Measurements from ENCODE around the gene HIVEP2.

Gene HIVEP2

GRCh38 chr6:142773324-142773723 is 171.7 kb downstream of the HIVEP2 start:
- no peaks in the 10 kb centered on the region for H3K27me3 ChIP-seq
- H3K9me3 ChIP-seq, result no peaks in the 10 kb centered on the region
- H3K36me3 ChIP-seq, result no peaks in the 10 kb centered on the region
- no peaks in the 10 kb centered on the region for H3K4me1 ChIP-seq (ENCODE audit: control insufficient read depth in 1 of 2, insufficient read depth in 1 of 2, low read depth in 1 of 2, low read length in 1 of 2)
- no peak overlapping the region for H3K4me3 ChIP-seq (ENCODE audit: low read depth in 1 of 2, low read length in 1 of 2)
- H3K27ac ChIP-seq, result no peak overlapping the region
- TF ChIP-seq CTCF (IDR thresholded peaks at IDR 0.05), result no peak

GRCh38 chr6:142771162-142771561 is 173.8 kb downstream of the HIVEP2 start:
- Histone ChIP-seq H3K27ac (no peak overlapping the region), H3K9me3 (no peaks in the 10 kb centered on the region), H3K36me3 (no peaks in the 10 kb centered on the region), H3K4me1 (ENCODE audit: control insufficient read depth in 1 of 2, insufficient read depth in 1 of 2, low read depth in 1 of 2, low read length in 1 of 2) (no peaks in the 10 kb centered on the region), H3K27me3 (no peaks in the 10 kb centered on the region), H3K4me3 (ENCODE audit: low read depth in 1 of 2, low read length in 1 of 2) (no peak overlapping the region)
- TF ChIP-seq CTCF (IDR thresholded peaks at IDR 0.05), result no peak

GRCh38 chr6:142765306-142765705 is 179.7 kb downstream of the HIVEP2 start:
- H3K27ac ChIP-seq, result no peak overlapping the region
- H3K4me3 ChIP-seq (ENCODE audit: low read depth in 1 of 2, low read length in 1 of 2), result no peak overlapping the region
- no peak for TF ChIP-seq CTCF (IDR thresholded peaks at IDR 0.05)
- H3K9me3 ChIP-seq, result no peaks in the 10 kb centered on the region
- H3K4me1 ChIP-seq (ENCODE audit: control insufficient read depth in 1 of 2, insufficient read depth in 1 of 2, low read depth in 1 of 2, low read length in 1 of 2), result no peaks in the 10 kb centered on the region
- no peaks in the 10 kb centered on the region for H3K27me3 ChIP-seq
- peaks cover 1% of the 10 kb centered on the region for H3K36me3 ChIP-seq

GRCh38 chr6:142764311-142764710 is 180.7 kb downstream of the HIVEP2 start:
- Histone ChIP-seq H3K4me3 (ENCODE audit: low read depth in 1 of 2, low read length in 1 of 2) (no peak overlapping the region), H3K9me3 (no peaks in the 10 kb centered on the region), H3K27ac (no peak overlapping the region), H3K27me3 (no peaks in the 10 kb centered on the region), H3K36me3 (peaks cover 11% of the 10 kb centered on the region), H3K4me1 (ENCODE audit: control insufficient read depth in 1 of 2, insufficient read depth in 1 of 2, low read depth in 1 of 2, low read length in 1 of 2) (no peaks in the 10 kb centered on the region)
- TF ChIP-seq CTCF (IDR thresholded peaks at IDR 0.05), result no peak

GRCh38 chr6:142763205-142763604 is 181.8 kb downstream of the HIVEP2 start:
- Histone ChIP-seq H3K36me3 (peaks cover 12% of the 10 kb centered on the region), H3K4me1 (ENCODE audit: control insufficient read depth in 1 of 2, insufficient read depth in 1 of 2, low read depth in 1 of 2, low read length in 1 of 2) (no peaks in the 10 kb centered on the region), H3K27ac (no peak overlapping the region), H3K4me3 (ENCODE audit: low read depth in 1 of 2, low read length in 1 of 2) (no peak overlapping the region), H3K27me3 (no peaks in the 10 kb centered on the region), H3K9me3 (no peaks in the 10 kb centered on the region)
- no peak for TF ChIP-seq CTCF (IDR thresholded peaks at IDR 0.05)

- Histone ChIP-seq H3K27ac (no peak overlapping the region), H3K36me3 (peaks cover 12% of the 10 kb centered on the region), H3K27me3 (no peaks in the 10 kb centered on the region), H3K4me3 (ENCODE audit: low read depth in 1 of 2, low read length in 1 of 2) (no peak overlapping the region), H3K4me1 (ENCODE audit: control insufficient read depth in 1 of 2, insufficient read depth in 1 of 2, low read depth in 1 of 2, low read length in 1 of 2) (no peaks in the 10 kb centered on the region), H3K9me3 (no peaks in the 10 kb centered on the region)
- TF ChIP-seq CTCF (IDR thresholded peaks at IDR 0.05), result no peak
These were observed 183.2 kb downstream of the HIVEP2 start for GRCh38 chr6:142761756-142762155.
